Nephron (organoid): ENCODE data around the gene ADGRL3.
A peak's percentile ranks its signal among the peaks of the same experiment; 100 is the strongest.
"Not testable (repeated sequence)": the region's sequence is repeated elsewhere in the genome, so short reads cannot be mapped to it uniquely, and the experiment has no call there.

Experiments
- H3K27ac Mint-ChIP-seq, 3 experiments: 2 replicates each; pipeline ENCODE4 v1.8.0; 2020; ENCODE audit warnings: mixed read lengths in 3 of 3, mild to moderate bottlenecking in 2 of 3, moderate library complexity in 1 of 3
- H3K27me3 Mint-ChIP-seq: 2 replicates; pipeline ENCODE4 v1.8.0; 2021; ENCODE audit warnings: low read depth, mild to moderate bottlenecking, moderate library complexity, mixed read lengths
- H3K36me3 Mint-ChIP-seq: 2 replicates; pipeline ENCODE4 v1.8.0; 2020; ENCODE audit warnings: low read depth, mixed read lengths
- H3K4me1 Mint-ChIP-seq: 2 replicates; pipeline ENCODE4 v1.8.0; 2020; ENCODE audit warnings: mixed read lengths
- H3K4me3 Mint-ChIP-seq, 3 experiments: 2 replicates each; pipeline ENCODE4 v1.8.0; 2020; ENCODE audit warnings: mild to moderate bottlenecking in 3 of 3, mixed read lengths in 3 of 3, moderate library complexity in 2 of 3
- H3K9me3 Mint-ChIP-seq: 2 replicates; pipeline ENCODE4 v1.8.0; 2020; ENCODE audit warnings: mixed read lengths
- CTCF ChIP-seq, 3 experiments: fragments of 200-600 bp; sonication (generic); IDR thresholded peaks; one replicate each; pipeline ENCODE4 v1.5.0; 2021; ENCODE audit warnings: antibody characterized with exemption in 3 of 3; ENCODE audit not compliant: unreplicated experiment in 3 of 3

Gene ADGRL3

GRCh38 chr4:61638591-61638990 lies 438.5 kb downstream of the ADGRL3 start:
- Mint-ChIP-seq H3K27me3 (no peaks in the 10 kb centered on the region), H3K4me1 (peaks cover 4% of the 10 kb centered on the region), H3K4me3 (no peak overlapping the region), H3K9me3 (no peaks in the 10 kb centered on the region), H3K27ac (no peak overlapping the region), H3K36me3 (no peaks in the 10 kb centered on the region)
- TF ChIP-seq CTCF (IDR thresholded peaks at IDR 0.05; ENCODE audit: unreplicated experiment in 3 of 3): no peak

- Mint-ChIP-seq H3K27ac (peak overlapping the region in 1 of 3 experiments; percentile 32), H3K9me3 (peaks cover 11% of the 10 kb centered on the region), H3K4me3 (peak overlapping the region in 2 of 3 experiments; percentile 32 to 47)
- not testable (repeated sequence) for H3K27me3 Mint-ChIP-seq, H3K4me1 Mint-ChIP-seq, H3K36me3 Mint-ChIP-seq
Observed at GRCh38 chr4:61646746-61647350, 446.7 kb downstream of the ADGRL3 start.

GRCh38 chr4:61648264-61648663 lies 448.1 kb downstream of the ADGRL3 start:
- H3K4me1 Mint-ChIP-seq: no peaks in the 10 kb centered on the region
- no peak overlapping the region for H3K4me3 Mint-ChIP-seq
- no peak for TF ChIP-seq CTCF (IDR thresholded peaks at IDR 0.05; ENCODE audit: unreplicated experiment in 3 of 3)
- H3K27me3 Mint-ChIP-seq: no peaks in the 10 kb centered on the region
- H3K27ac Mint-ChIP-seq: no peak overlapping the region
- peaks cover 11% of the 10 kb centered on the region for H3K9me3 Mint-ChIP-seq
- peaks cover 5% of the 10 kb centered on the region for H3K36me3 Mint-ChIP-seq

- no peak for TF ChIP-seq CTCF (IDR thresholded peaks at IDR 0.05; ENCODE audit: unreplicated experiment in 3 of 3)
- no peaks in the 10 kb centered on the region for H3K9me3 Mint-ChIP-seq
- no peaks in the 10 kb centered on the region for H3K4me1 Mint-ChIP-seq
- H3K27ac Mint-ChIP-seq: no peak overlapping the region
- no peak overlapping the region for H3K4me3 Mint-ChIP-seq
- H3K36me3 Mint-ChIP-seq: no peaks in the 10 kb centered on the region
- H3K27me3 Mint-ChIP-seq: no peaks in the 10 kb centered on the region
Observed at GRCh38 chr4:61657016-61657415, 456.9 kb downstream of the ADGRL3 start.

- H3K4me3 Mint-ChIP-seq: no peak overlapping the region
- no peak overlapping the region for H3K27ac Mint-ChIP-seq
- H3K9me3 Mint-ChIP-seq: no peaks in the 10 kb centered on the region
- TF ChIP-seq CTCF (IDR thresholded peaks at IDR 0.05; ENCODE audit: unreplicated experiment in 3 of 3): no peak
- no peaks in the 10 kb centered on the region for H3K27me3 Mint-ChIP-seq
- no peaks in the 10 kb centered on the region for H3K4me1 Mint-ChIP-seq
- H3K36me3 Mint-ChIP-seq: no peaks in the 10 kb centered on the region
Observed at GRCh38 chr4:61661960-61662359, 461.8 kb downstream of the ADGRL3 start.

GRCh38 chr4:61662362-61662761 lies 462.2 kb downstream of the ADGRL3 start:
- no peaks in the 10 kb centered on the region for H3K4me1 Mint-ChIP-seq
- no peaks in the 10 kb centered on the region for H3K36me3 Mint-ChIP-seq
- no peak overlapping the region for H3K27ac Mint-ChIP-seq
- no peaks in the 10 kb centered on the region for H3K27me3 Mint-ChIP-seq
- TF ChIP-seq CTCF (IDR thresholded peaks at IDR 0.05; ENCODE audit: unreplicated experiment in 3 of 3): no peak
- no peak overlapping the region for H3K4me3 Mint-ChIP-seq
- no peaks in the 10 kb centered on the region for H3K9me3 Mint-ChIP-seq
